Measurements from ENCODE around the gene OPCML. TPM values are rescaled to one million over a fixed set of nuclear protein-coding genes. Genes with fewer than 3 reads are reported as not detected.

OPCML gene
- polyA plus RNA-seq = 43.2 and 49.0 TPM in 2 replicates

GRCh38 chr11:133531971-133532651 lies at the start of gene OPCML:
TSS of gene OPCML (minus strand) at chr11:133532501.

Measured in Purkinje cell (primary cell).